ENCODE measurements around the gene DKC1.
"Not testable (repeated sequence)": the region's sequence is repeated elsewhere in the genome, so short reads cannot be mapped to it uniquely, and the experiment has no call there.

DKC1 gene

GRCh38 chrX:154819771-154820341 lies 57.2 kb downstream of the DKC1 start:
- no peak for DNase-seq

GRCh38 chrX:154821523-154821922 lies 58.9 kb downstream of the DKC1 start:
- no peak for DNase-seq

- no peak for DNase-seq
Observed at GRCh38 chrX:154822029-154822428, 59.4 kb downstream of the DKC1 start.

- no peak for DNase-seq
Observed at GRCh38 chrX:154824638-154825037, 62.0 kb downstream of the DKC1 start.

GRCh38 chrX:154825586-154825985 lies 62.9 kb downstream of the DKC1 start:
- DNase-seq, result not testable (repeated sequence)
